Inflammatory macrophage treated with lipopolysaccharide for 4 hours (primary cell): Measurements from ENCODE around the gene KLF16.

Experiments used
- DNase-seq: peaks from one replicate; pipeline ENCODE4 v3.0.0-alpha.2; 2020

Gene KLF16

DNA sequence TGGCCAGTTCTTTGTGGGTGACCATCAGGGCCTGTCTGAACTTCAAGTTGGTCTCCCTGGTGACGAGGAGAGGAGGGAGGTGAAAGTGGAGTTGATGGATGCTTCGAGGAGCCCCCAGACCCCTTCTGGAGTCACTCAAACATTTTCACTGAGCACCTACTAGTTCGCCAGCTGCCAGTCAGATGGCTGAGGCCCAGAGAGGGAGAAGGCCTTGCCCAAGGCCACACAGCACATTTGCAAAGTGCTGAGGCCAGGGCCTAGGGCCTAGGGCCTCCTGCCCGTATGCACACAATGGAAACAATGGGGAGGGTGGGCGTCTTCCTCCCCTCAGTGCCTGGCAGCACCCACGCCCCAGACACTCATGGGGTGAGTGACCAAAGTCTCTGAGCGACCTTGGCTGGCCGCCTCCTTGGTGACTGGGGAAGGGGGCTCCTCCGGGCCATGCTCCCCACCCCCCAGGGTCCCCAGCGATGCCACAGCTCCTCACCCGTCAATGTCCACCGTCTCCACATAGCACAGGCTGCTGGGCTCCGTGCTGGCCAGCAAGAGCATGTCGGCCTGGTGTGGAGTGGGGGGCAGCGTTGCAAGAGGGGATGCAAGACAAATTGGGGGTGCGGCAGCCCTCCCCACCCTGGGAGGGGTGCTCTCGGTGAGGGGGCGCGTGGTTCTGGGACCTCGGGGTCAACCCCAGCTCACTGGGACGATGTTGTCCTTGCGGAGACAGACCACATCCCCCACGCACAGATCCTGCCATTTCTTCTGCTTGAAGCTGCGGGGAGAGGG lies 57.8 kb downstream of the KLF16 start:
- no peak for DNase-seq

DNA sequence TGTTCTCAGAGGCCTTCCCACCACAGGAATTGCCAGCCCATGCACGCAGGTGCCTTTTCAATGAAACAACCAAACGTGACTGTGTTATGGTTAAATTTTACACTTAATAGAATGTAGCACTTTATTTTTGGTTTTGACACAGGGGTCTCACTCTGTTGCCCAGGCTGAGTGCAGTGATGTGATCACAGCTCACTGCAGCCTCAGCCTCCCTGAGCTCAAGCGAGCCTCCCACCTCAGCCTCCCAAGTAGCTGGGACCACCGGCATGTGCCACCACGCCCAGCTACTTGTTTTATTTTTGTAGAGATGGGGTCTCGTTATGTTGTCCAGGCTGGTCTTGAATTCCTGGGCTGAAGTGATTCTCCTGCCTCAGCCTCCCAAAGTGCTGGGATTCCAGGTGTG lies 58.5 kb downstream of the KLF16 start:
- DNase-seq, result no peak
